A673 (cell line): ENCODE data around the gene SLAIN2. TPM values are rescaled to one million over a fixed set of nuclear protein-coding genes. Genes with fewer than 3 reads are reported as not detected.

Source experiments
- BruUV-seq: library from RNA; stranded (reverse); fragments of 400-500 nt; replicated peaks from 2 replicates; lab custom pipeline; 2021; lab: Mats Ljungman, UMichigan
- CTCF ChIA-PET: fragments of 300-600 bp; sonication (Branson Sonifier 250); formaldehyde crosslinking; loops from one replicate; lab custom pipeline; 2022; ENCODE audit warnings: antibody characterized with exemption; lab: Charles Lee
- POLR2A ChIA-PET: fragments of 300-600 bp; sonication (Branson Sonifier 250); formaldehyde crosslinking; loops from one replicate; lab custom pipeline; 2022; ENCODE audit warnings: antibody characterized with exemption; ENCODE audit not compliant: low non-redundant PET; lab: Charles Lee
- DNase-seq: peaks from one replicate; pipeline ENCODE4 v3.0.0-alpha.2; 2015; ENCODE audit warnings: low spot score
- H3K27ac ChIP-seq: fragments of 200-600 bp; sonication (generic); 2 replicates; pipeline ENCODE4 v1.5.1; 2016; ENCODE audit warnings: mixed run types, low read depth, mild to moderate bottlenecking, mixed read lengths, antibody characterized with exemption, low read length; ENCODE audit not compliant: poor library complexity, severe bottlenecking
- H3K27me3 ChIP-seq: fragments of 200-600 bp; sonication (generic); replicated peaks from 2 replicates; pipeline ENCODE4 v1.6.1; 2017; ENCODE audit warnings: mixed run types, low read depth, mild to moderate bottlenecking, mixed read lengths, antibody characterized with exemption, low read length; ENCODE audit not compliant: insufficient read depth, poor library complexity
- H3K36me3 ChIP-seq: fragments of 200-600 bp; sonication (generic); 2 replicates; pipeline ENCODE4 v1.6.1; 2016; ENCODE audit warnings: mixed run types, mild to moderate bottlenecking, mixed read lengths, antibody characterized with exemption, low read length; ENCODE audit not compliant: insufficient read depth, poor library complexity, severe bottlenecking
- H3K4me1 ChIP-seq: fragments of 200-600 bp; sonication (generic); 2 replicates; pipeline ENCODE4 v1.6.1; 2017; ENCODE audit warnings: mixed run types, mild to moderate bottlenecking, mixed read lengths, antibody characterized with exemption, low read length; ENCODE audit not compliant: insufficient read depth, poor library complexity, severe bottlenecking
- H3K4me3 ChIP-seq: fragments of 200-600 bp; sonication (generic); 2 replicates; pipeline ENCODE4 v1.5.1; 2016; ENCODE audit warnings: low read depth, mixed run types, mild to moderate bottlenecking, mixed read lengths, low read length; ENCODE audit not compliant: poor library complexity, severe bottlenecking
- H3K9me3 ChIP-seq: fragments of 200-600 bp; sonication (generic); 2 replicates; pipeline ENCODE4 v1.6.1; 2016; ENCODE audit warnings: mixed run types, low read depth, mild to moderate bottlenecking, mixed read lengths, antibody characterized with exemption, low read length; ENCODE audit not compliant: poor library complexity, severe bottlenecking
- CTCF ChIP-seq: fragments of 300-800, 200-600 bp; sonication (generic); conservative IDR thresholded peaks from 2 replicates; pipeline ENCODE4 v1.5.1; 2017; ENCODE audit warnings: low read depth, mild to moderate bottlenecking, antibody characterized with exemption, low read length, moderate library complexity, mixed read lengths
- EZH2 ChIP-seq: fragments of 200-600 bp; sonication (generic); IDR thresholded peaks from 2 replicates; pipeline ENCODE4 v1.6.1; 2017; ENCODE audit warnings: borderline replicate concordance, low read depth, mild to moderate bottlenecking, mixed read lengths, antibody characterized with exemption, low read length; ENCODE audit not compliant: poor library complexity, severe bottlenecking
- intact Hi-C: fragments of 100-400 bp; cut with micrococcal nuclease; formaldehyde crosslinking; loops from one replicate; pipeline ENCODE4 v1.10.0; 2022; ENCODE audit not compliant: unreplicated experiment
- total RNA-seq: library from RNA; stranded (reverse); gene quantifications from 2 replicates; pipeline ENCODE4 v1.2.3, GENCODE V29; 2021

The SLAIN2 gene
- total RNA-seq, 1 experiment from 2014 or later = 74.0 TPM

GRCh38 chr4:48345542-48345941 lies 4.2 kb downstream of the SLAIN2 start:
- no peaks in the 10 kb centered on the region for H3K9me3 ChIP-seq
- H3K27ac ChIP-seq = no peak overlapping the region
- no peak for TF ChIP-seq CTCF
- TF ChIP-seq EZH2 = no peak
- CTCF ChIA-PET = no interaction called here
- H3K4me1 ChIP-seq = peaks cover 24% of the 10 kb centered on the region
- no TSS peak for BruUV-seq
- no peaks in the 10 kb centered on the region for H3K27me3 ChIP-seq
- intact Hi-C loops = no loop called here
- no peaks in the 10 kb centered on the region for H3K36me3 ChIP-seq
- no peak for DNase-seq
- POLR2A ChIA-PET = interaction anchor here (0.6 kb wide), 1 partner anchor 8 kb away, joined by 3 read pairs; no protein-coding TSS in a partner anchor
- no peak overlapping the region for H3K4me3 ChIP-seq

- no peaks in the 10 kb centered on the region for H3K36me3 ChIP-seq
- peaks cover 24% of the 10 kb centered on the region for H3K4me1 ChIP-seq
- no peak for DNase-seq
- intact Hi-C loops = no loop called here
- no TSS peak for BruUV-seq
- H3K27me3 ChIP-seq = no peaks in the 10 kb centered on the region
- H3K4me3 ChIP-seq = no peak overlapping the region
- ChIA-PET CTCF (no interaction called here), POLR2A (no interaction called here)
- TF ChIP-seq CTCF (no peak), EZH2 (no peak)
- H3K9me3 ChIP-seq = no peaks in the 10 kb centered on the region
- no peak overlapping the region for H3K27ac ChIP-seq
Measured at GRCh38 chr4:48346594-48346993, 5.3 kb downstream of the SLAIN2 start.

- intact Hi-C loops = no loop called here
- H3K27ac ChIP-seq = no peak overlapping the region
Measured at GRCh38 chr4:48347282-48347921, 6.1 kb downstream of the SLAIN2 start.

More at GRCh38 chr4:48347282-48347921, 6.1 kb downstream of the SLAIN2 start:
- no peak for DNase-seq
- peaks cover 24% of the 10 kb centered on the region for H3K4me1 ChIP-seq
- no peaks in the 10 kb centered on the region for H3K36me3 ChIP-seq
- no peaks in the 10 kb centered on the region for H3K27me3 ChIP-seq
- H3K4me3 ChIP-seq = no peak overlapping the region
- no peaks in the 10 kb centered on the region for H3K9me3 ChIP-seq
- TF ChIP-seq CTCF = no peak
- no peak for TF ChIP-seq EZH2
- BruUV-seq = no TSS peak
- ChIA-PET CTCF (no interaction called here), POLR2A (no interaction called here)
